ENCODE measurements around the gene GSPT1.

GSPT1 gene

DNA sequence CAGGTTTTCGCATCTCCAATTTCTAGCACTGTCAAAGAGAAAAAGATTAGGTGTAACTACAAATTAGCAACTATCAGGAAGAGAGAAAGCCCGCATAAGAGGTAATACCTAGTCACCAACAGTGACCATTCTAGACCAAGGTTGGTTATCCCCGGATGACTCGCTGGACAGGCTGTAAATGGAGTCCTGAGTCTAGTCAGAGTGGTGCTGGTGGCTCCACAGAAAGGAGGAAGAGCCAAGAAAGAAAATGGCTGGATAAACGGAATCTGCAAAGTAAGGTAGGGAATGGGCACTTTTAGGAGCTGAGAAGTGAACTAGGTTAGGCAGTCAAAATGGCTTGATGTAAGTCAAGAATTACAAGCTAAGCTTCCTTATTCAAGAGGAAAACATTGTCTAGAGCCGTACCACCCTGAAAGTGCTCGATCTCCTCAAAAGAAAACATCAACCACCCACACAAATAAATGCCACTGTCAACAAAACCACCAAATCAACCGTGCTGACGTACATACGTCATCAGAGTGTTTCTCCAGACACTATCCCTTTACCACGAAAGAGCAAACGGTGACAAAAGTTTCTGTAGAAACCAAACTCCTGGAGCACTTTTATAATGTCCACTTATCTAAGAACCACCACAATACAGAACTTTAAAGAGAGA is 2.2 kb downstream of the GSPT1 start:
- DNase-seq (ENCODE audit: low read depth in 2 of 2): no peak

DNA sequence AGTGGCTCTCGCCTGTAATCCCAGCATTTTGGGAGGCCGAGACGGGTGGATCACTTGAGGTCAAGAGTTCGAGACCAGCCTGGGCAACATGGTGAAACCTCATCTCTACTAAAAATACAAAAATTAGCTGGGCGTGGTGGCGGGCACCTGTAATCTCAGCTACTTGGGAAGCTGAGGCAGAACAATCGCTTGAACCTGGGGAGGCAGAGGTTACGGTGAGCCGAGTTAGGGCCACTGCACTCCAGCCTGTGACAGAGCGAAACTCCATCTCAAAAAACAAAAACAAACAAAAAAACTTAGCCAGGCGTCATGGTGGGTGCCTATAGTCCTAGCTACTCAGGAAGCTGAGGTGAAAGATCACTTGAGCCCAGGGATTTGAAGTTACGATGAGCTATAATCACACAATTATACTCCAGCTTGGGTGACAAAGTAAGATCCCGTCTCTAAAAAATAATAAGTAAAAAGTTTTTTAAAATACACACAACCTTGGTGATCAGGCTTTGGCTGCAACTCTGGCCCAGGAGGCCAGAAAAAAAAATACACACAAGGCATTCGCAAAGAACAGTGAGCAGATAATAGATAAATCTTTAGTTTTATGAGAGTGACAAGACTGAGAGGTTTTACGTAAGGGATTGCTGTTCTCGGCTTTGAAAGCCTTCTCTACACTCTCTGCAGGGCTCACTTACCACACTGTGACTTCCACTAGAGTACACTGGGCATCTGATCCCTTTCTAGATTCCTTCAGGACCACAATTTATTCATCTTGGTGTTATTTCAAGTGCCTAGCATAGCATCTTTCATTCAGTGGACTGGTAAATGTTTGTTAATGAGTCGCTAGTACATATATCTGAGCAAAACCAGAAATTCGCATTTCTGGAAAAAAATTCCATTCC is 5.9 kb downstream of the GSPT1 start:
- DNase-seq (ENCODE audit: low read depth in 2 of 2): no peak

DNA sequence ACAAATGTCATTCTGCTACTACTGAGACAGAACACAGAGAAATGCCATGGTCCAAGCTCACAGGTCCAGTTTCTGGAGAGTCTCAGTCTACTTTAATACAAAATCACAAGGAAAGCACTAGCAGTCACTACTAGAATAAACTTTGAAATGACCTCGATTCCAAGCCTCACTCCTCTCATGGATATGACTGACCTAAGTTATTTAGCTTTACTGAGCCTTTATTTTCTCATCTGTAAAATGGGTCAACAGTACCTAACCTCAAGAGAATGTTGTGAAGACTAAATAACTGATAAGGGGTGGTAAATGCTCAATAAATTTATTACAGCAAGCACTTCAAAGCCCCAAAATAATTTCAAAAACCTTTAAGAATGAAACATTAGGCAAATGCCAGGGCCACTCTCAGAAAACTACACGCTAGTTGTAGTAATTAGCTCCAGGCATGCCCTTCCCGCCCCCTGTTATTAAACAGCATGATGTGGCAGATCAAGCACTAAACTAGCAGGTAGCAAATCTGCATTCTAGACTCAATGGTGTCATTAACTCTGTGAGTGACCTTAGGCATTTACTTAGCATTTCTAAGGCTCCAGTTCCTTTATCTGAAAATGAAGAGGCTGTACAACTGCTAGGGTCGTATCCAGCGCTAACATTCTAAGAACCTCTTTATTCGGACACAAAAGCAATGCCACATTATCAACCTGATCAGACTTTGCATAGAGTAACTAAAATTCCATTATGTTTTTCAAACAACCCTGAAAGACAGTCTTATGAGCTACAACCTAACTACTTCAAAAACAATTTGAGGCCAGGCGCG is 8.4 kb downstream of the GSPT1 start:
- DNase-seq (ENCODE audit: low read depth in 2 of 2): no peak

GRCh38 chr16:11903906-11904305 is 11.8 kb downstream of the GSPT1 start:
- no peak for DNase-seq (ENCODE audit: low read depth in 2 of 2)

GRCh38 chr16:11901091-11901490 is 14.7 kb downstream of the GSPT1 start:
- no peak for DNase-seq (ENCODE audit: low read depth in 2 of 2)

DNA sequence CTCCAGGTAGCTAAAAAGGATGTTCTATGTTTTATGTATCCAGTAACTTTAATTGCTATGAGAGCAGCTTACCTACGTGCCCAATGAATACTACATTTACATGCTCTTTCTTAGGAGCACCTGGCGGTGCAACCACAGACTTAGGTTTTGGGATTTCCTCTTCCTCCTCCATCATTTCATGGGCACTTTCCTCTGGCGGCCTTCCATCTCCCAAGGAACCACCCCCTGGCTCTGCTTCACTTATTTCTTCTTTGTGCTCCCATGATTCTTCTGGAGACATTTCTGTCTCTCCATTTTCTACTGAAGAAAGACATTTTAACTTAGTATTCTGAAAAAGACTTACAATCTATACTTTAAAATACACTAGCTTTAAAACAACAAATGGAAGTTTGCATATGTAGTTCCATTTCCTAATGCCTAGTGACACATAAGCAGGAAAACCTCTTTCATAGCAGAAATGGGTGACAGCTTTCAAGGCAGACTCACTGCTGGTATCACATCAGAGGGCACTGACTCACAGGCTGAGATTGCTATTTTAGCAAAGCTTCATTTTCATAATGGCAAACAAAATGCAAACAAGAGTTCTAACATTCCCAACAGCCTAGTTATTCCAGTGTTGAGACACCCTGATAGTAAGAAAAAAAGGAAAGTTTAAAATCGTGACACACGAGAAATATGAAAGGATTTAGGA is 19.1 kb downstream of the GSPT1 start:
- DNase-seq (ENCODE audit: low read depth in 2 of 2): no peak

DNA sequence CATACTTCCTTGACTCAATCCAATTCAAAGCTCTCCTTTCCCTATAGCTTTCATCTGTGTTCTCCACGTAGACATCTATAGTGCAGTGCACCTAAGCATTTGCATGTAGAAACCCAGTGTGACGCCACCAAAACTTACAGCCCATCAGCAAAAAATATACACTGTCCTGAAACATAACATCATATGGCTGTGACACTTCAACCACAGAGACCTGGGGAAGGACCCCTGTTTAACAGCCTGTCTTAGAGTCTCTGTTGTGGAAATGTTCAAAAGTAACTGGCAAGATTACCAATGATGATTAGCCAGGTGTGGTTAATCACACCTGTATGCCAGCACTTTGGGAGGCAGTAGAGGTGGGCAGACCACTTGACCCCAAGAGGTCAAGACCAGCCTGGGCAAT is 22.2 kb downstream of the GSPT1 start:
- DNase-seq (ENCODE audit: low read depth in 2 of 2): no peak

- no peak for DNase-seq (ENCODE audit: low read depth in 2 of 2)
These were observed 23.0 kb downstream of the GSPT1 start for GRCh38 chr16:11892761-11893160.

- no peak for DNase-seq (ENCODE audit: low read depth in 2 of 2)
These were observed 25.4 kb downstream of the GSPT1 start for GRCh38 chr16:11890231-11890965.

DNA sequence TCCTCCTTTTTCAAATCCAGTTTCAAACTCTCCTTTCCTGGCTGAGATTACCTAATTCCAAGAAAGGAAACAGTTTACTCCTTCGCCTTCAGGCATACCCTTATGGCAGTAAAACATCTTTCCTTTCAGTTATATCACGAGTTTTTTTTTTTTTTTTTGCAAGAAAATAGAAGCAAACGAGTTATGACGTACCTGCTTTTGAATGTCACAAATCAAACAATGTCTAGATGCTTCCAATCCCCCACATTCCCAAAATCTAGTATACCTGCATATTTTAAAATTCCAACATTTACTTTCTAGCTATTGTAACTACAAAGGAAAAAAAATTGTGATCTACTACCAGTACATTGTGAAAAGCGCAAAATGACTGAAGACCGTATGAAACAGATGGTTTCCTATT is 28.9 kb downstream of the GSPT1 start:
- no peak for DNase-seq (ENCODE audit: low read depth in 2 of 2)

- no peak for DNase-seq (ENCODE audit: low read depth in 2 of 2)
These were observed 31.7 kb downstream of the GSPT1 start for GRCh38 chr16:11884035-11884434.

- DNase-seq (ENCODE audit: low read depth in 2 of 2): no peak
These were observed 35.7 kb downstream of the GSPT1 start for GRCh38 chr16:11880007-11880406.

GRCh38 chr16:11877374-11877773 is 38.4 kb downstream of the GSPT1 start:
- DNase-seq (ENCODE audit: low read depth in 2 of 2): no peak

GRCh38 chr16:11876306-11876705 is 39.5 kb downstream of the GSPT1 start:
- DNase-seq (ENCODE audit: low read depth in 2 of 2): no peak

GRCh38 chr16:11875721-11876120 is 40.0 kb downstream of the GSPT1 start:
- DNase-seq (ENCODE audit: low read depth in 2 of 2): no peak

GRCh38 chr16:11871193-11871592 is 44.6 kb downstream of the GSPT1 start:
- DNase-seq (ENCODE audit: low read depth in 2 of 2): no peak

DNA sequence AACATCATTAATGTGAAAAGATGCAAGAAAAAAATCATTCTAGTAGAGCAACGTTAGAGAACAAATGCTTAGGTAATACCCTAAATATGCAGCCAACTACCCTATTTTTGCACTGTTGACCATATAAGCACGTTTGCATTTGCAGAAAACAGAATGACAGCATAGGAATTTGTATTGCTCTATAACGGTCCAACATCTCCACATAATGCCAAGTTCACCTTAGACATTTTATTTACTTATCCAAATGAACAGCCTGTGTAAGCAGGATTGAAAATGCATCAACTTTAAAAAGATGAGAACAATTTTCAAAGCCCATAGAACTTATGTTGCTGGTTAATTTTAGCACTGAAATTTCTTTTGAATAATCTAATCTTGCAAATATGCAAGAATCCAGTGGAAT is 45.4 kb downstream of the GSPT1 start:
- no peak for DNase-seq (ENCODE audit: low read depth in 2 of 2)

DNA sequence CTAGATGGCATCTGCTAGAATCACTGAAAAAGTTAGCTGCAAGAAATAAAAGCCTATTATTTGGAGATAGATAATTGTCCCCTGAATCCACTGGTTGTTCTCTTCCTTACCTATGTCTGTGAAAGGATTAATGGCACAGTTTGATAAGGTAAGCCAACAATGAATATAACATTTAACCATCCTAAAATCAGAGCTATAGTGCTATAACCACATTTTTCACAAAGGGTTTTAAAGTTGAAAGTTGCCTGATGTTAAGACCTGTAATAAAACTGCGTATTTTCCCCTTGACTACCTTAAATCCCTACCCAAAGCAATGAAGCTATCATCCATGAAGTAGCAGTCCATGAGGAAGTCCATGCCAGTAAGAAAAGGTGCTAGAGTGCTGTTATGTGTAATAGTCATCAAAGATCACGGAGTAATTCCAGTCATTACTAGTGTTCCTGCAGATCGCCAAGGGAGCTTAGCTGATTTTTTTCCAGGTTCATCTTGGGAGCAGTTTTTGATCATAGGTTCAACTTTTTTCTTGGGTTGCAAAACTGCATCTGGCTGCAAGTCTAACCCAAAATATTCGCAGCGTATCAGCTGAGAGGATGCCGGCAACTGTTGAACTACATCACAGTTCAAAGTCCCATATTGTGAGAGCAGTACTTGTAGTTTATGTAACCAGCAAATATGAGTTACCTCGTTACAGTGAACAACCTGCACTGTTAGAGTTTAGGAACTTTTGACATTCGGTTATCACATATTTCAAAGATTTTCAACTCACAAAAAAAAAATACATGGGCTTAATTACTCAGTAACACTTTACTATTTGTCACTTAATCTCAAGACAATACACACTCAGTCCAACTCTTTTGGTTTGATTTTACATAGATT is 46.2 kb downstream of the GSPT1 start:
- no peak for DNase-seq (ENCODE audit: low read depth in 2 of 2)

GRCh38 chr16:11868412-11868980 is 47.3 kb downstream of the GSPT1 start:
- no peak for DNase-seq (ENCODE audit: low read depth in 2 of 2)

GRCh38 chr16:11862489-11862888 is 53.3 kb downstream of the GSPT1 start:
- DNase-seq (ENCODE audit: low read depth in 2 of 2): no peak
